ENCODE measurements around the gene LRTM2. TPM values are rescaled to one million over a fixed set of nuclear protein-coding genes. Genes with fewer than 3 reads are reported as not detected.

Gene LRTM2
- total and polyA plus RNA-seq, 2 experiments from 2014 or later, result not detected

GRCh38 chr12:1787714-1788113 lies 32.7 kb upstream of the LRTM2 start:
- Histone ChIP-seq H3K36me3 (ENCODE audit: low read depth) (no peaks in the 10 kb centered on the region), H3K4me2 (ENCODE audit: unreplicated experiment) (no peak overlapping the region), H3K79me2 (ENCODE audit: insufficient read depth) (no peaks in the 10 kb centered on the region), H3K4me1 (ENCODE audit: insufficient read depth) (no peaks in the 10 kb centered on the region), H3F3A (ENCODE audit: insufficient read depth) (0 out of 2 replicates have a peak, but pooled peaks cover 4% of the 10 kb centered on the region), H3K9ac (no peak overlapping the region), H3K9me3 (ENCODE audit: low read depth) (no peaks in the 10 kb centered on the region), H2AFZ (no peak overlapping the region), H3K4me3 (no peak overlapping the region), H3K9me2 (ENCODE audit: insufficient read depth) (no peaks in the 10 kb centered on the region), H4K20me1 (ENCODE audit: insufficient read depth) (no peaks in the 10 kb centered on the region), H3K27me3 (replicated peaks; ENCODE audit: insufficient read depth) (no peaks in the 10 kb centered on the region), H3K27ac (no peak overlapping the region)
- TF ChIP-seq EZH2phosphoT487 (IDR thresholded peaks at IDR 0.05; ENCODE audit: insufficient read depth, low read depth) (no peak), EZH2 (IDR thresholded peaks at IDR 0.05; ENCODE audit: insufficient read depth, poor library complexity, severe bottlenecking) (no peak)
- 68 to 69% methylated on average over 6 of the region's 6 CpGs for WGBS, 2 experiments (ENCODE audit: low coverage in 1 of 2, low lambda C conversion rate in 2 of 2, missing lambda C conversion rate in 2 of 2)
- in situ Hi-C loops (cut with MboI), result loop anchor here (5.0 to 25.0 kb wide), 2 partner anchors 140 to 650 kb away; no protein-coding TSS in a partner anchor
- DNase-seq, result no peak

- Histone ChIP-seq H3K4me3 (no peak overlapping the region), H3K9me2 (ENCODE audit: insufficient read depth) (no peaks in the 10 kb centered on the region), H3K27me3 (replicated peaks; ENCODE audit: insufficient read depth) (no peaks in the 10 kb centered on the region), H3F3A (ENCODE audit: insufficient read depth) (0 out of 2 replicates have a peak, but pooled peaks cover 4% of the 10 kb centered on the region), H3K27ac (no peak overlapping the region), H3K9ac (no peak overlapping the region), H3K36me3 (ENCODE audit: low read depth) (no peaks in the 10 kb centered on the region), H3K4me2 (ENCODE audit: unreplicated experiment) (no peak overlapping the region), H2AFZ (no peak overlapping the region), H4K20me1 (ENCODE audit: insufficient read depth) (no peaks in the 10 kb centered on the region), H3K79me2 (ENCODE audit: insufficient read depth) (no peaks in the 10 kb centered on the region), H3K4me1 (ENCODE audit: insufficient read depth) (no peaks in the 10 kb centered on the region), H3K9me3 (ENCODE audit: low read depth) (no peaks in the 10 kb centered on the region)
- WGBS, 2 experiments (ENCODE audit: low coverage in 1 of 2, low lambda C conversion rate in 2 of 2, missing lambda C conversion rate in 2 of 2), result 89% methylated on average over 7 of the region's 7 CpGs
- DNase-seq, result no peak
- in situ Hi-C loops (cut with MboI), result loop anchor here (10.0 to 25.0 kb wide), 2 partner anchors 234 to 653 kb away; no protein-coding TSS in a partner anchor
- TF ChIP-seq EZH2 (IDR thresholded peaks at IDR 0.05; ENCODE audit: insufficient read depth, poor library complexity, severe bottlenecking) (no peak), EZH2phosphoT487 (IDR thresholded peaks at IDR 0.05; ENCODE audit: insufficient read depth, low read depth) (no peak)
Observed at GRCh38 chr12:1790444-1790843, 29.9 kb upstream of the LRTM2 start.

- peak; percentile 82 for DNase-seq
- in situ Hi-C loops (cut with MboI), result loop anchor here (10.0 to 25.0 kb wide), 2 partner anchors 234 to 654 kb away; no protein-coding TSS in a partner anchor
- H3K9ac ChIP-seq, result no peak overlapping the region
- no peak for TF ChIP-seq EZH2 (IDR thresholded peaks at IDR 0.05; ENCODE audit: insufficient read depth, poor library complexity, severe bottlenecking)
- H3K9me2 ChIP-seq (ENCODE audit: insufficient read depth), result no peaks in the 10 kb centered on the region
- WGBS, 2 experiments (ENCODE audit: low coverage in 1 of 2, low lambda C conversion rate in 2 of 2, missing lambda C conversion rate in 2 of 2), result 47 to 51% methylated on average over 10 of the region's 10 CpGs
- no peaks in the 10 kb centered on the region for H4K20me1 ChIP-seq (ENCODE audit: insufficient read depth)
- no peak overlapping the region for H2AFZ ChIP-seq
- H3K4me2 ChIP-seq (ENCODE audit: unreplicated experiment), result no peak overlapping the region
- H3K27me3 ChIP-seq (replicated peaks; ENCODE audit: insufficient read depth), result no peaks in the 10 kb centered on the region
- no peaks in the 10 kb centered on the region for H3K9me3 ChIP-seq (ENCODE audit: low read depth)
- H3K36me3 ChIP-seq (ENCODE audit: low read depth), result no peaks in the 10 kb centered on the region
- no peak overlapping the region for H3K27ac ChIP-seq
- H3K4me1 ChIP-seq (ENCODE audit: insufficient read depth), result no peaks in the 10 kb centered on the region
- H3K79me2 ChIP-seq (ENCODE audit: insufficient read depth), result no peaks in the 10 kb centered on the region
- H3K4me3 ChIP-seq, result no peak overlapping the region
- 0 out of 2 replicates have a peak, but pooled peaks cover 4% of the 10 kb centered on the region for H3F3A ChIP-seq (ENCODE audit: insufficient read depth)
Observed at GRCh38 chr12:1791104-1791841, 29.1 kb upstream of the LRTM2 start.

- no peaks in the 10 kb centered on the region for H3K27me3 ChIP-seq (replicated peaks; ENCODE audit: insufficient read depth)
- in situ Hi-C loops (cut with MboI), result loop anchor here (10.0 to 25.0 kb wide), 2 partner anchors 232 to 655 kb away; no protein-coding TSS in a partner anchor
- H3F3A ChIP-seq (ENCODE audit: insufficient read depth), result 0 out of 2 replicates have a peak, but pooled peaks cover 4% of the 10 kb centered on the region
- H3K4me1 ChIP-seq (ENCODE audit: insufficient read depth), result no peaks in the 10 kb centered on the region
- no peak overlapping the region for H3K9ac ChIP-seq
- H3K9me2 ChIP-seq (ENCODE audit: insufficient read depth), result no peaks in the 10 kb centered on the region
- no peaks in the 10 kb centered on the region for H3K36me3 ChIP-seq (ENCODE audit: low read depth)
- TF ChIP-seq EZH2phosphoT487 (IDR thresholded peaks at IDR 0.05; ENCODE audit: insufficient read depth, low read depth) (no peak), EZH2 (IDR thresholded peaks at IDR 0.05; ENCODE audit: insufficient read depth, poor library complexity, severe bottlenecking) (no peak)
- H3K9me3 ChIP-seq (ENCODE audit: low read depth), result no peaks in the 10 kb centered on the region
- no peak overlapping the region for H3K4me2 ChIP-seq (ENCODE audit: unreplicated experiment)
- no peak for DNase-seq
- no peaks in the 10 kb centered on the region for H4K20me1 ChIP-seq (ENCODE audit: insufficient read depth)
- H3K4me3 ChIP-seq, result no peak overlapping the region
- H2AFZ ChIP-seq, result no peak overlapping the region
- no peak overlapping the region for H3K27ac ChIP-seq
- H3K79me2 ChIP-seq (ENCODE audit: insufficient read depth), result no peaks in the 10 kb centered on the region
- 80 to 81% methylated on average over 6 of the region's 6 CpGs for WGBS, 2 experiments (ENCODE audit: low coverage in 1 of 2, low lambda C conversion rate in 2 of 2, missing lambda C conversion rate in 2 of 2)
Observed at GRCh38 chr12:1792406-1792805, 28.0 kb upstream of the LRTM2 start.
